Adrenal gland (tissue), 12 donors: ENCODE measurements around the gene ADAMTS20. TPM values are rescaled to one million over a fixed set of nuclear protein-coding genes. Genes with fewer than 3 reads are reported as not detected.
A peak's percentile ranks its signal among the peaks of the same experiment; 100 is the strongest.

Experiments used
- DNase-seq, 7 donors: peaks; one replicate each; pipeline ENCODE4 v3.0.0-alpha.2; 2019 to 2020
- H3K27ac ChIP-seq, 5 donors: fragments of 200-600 bp; sonication (generic) in 4 of 5; 1 replicate in 3 of 5; 2 replicates in 2 of 5; pipeline versions ENCODE4 v1.5.1 to v1.8.0; 2016 to 2020; ENCODE audit warnings: mild to moderate bottlenecking in 1 of 5
- H3K27me3 ChIP-seq: fragments of 200-600 bp; 2 replicates; pipeline ENCODE4 v1.8.0; 2021
- H3K36me3 ChIP-seq, 2 donors: fragments of 200-600 bp; replicated peaks in 1 of 2; 1 replicate in 1 of 2; 2 replicates in 1 of 2; pipeline versions ENCODE4 v1.5.1 to v1.8.0; 2018 to 2022
- H3K4me1 ChIP-seq, 2 donors: fragments of 200-600 bp; replicated peaks in 1 of 2; 1 replicate in 1 of 2; 2 replicates in 1 of 2; pipeline versions ENCODE4 v1.5.1 to v1.8.0; 2018 to 2021
- H3K4me3 ChIP-seq, 4 donors: fragments of 200-600 bp; sonication (generic) in 3 of 4; one replicate each; pipeline ENCODE4 v1.5.1; 2016 to 2018
- H3K9me3 ChIP-seq, 3 donors: fragments of 200-600 bp; sonication (generic) in 1 of 3; replicated peaks in 1 of 3; 1 replicate in 2 of 3; 2 replicates in 1 of 3; pipeline versions ENCODE4 v1.5.1 to v1.8.0; 2016 to 2021
- CTCF ChIP-seq, 6 experiments: fragments of 450-650 bp in 4 of 6; fragments of 200-600 bp in 2 of 6; sonication (generic) in 1 of 6; IDR thresholded peaks; 1 replicate in 5 of 6; 2 replicates in 1 of 6; pipeline versions ENCODE4 v1.5.1 to v1.8.0; 2016 to 2021; ENCODE audit warnings: antibody characterized with exemption in 6 of 6, mild to moderate bottlenecking in 2 of 6, moderate library complexity in 1 of 6
- POLR2A ChIP-seq, 2 donors: fragments of 450-650 bp; IDR thresholded peaks; one replicate each; pipeline ENCODE4 v1.6.1; 2017; ENCODE audit warnings: antibody characterized with exemption in 2 of 2, mild to moderate bottlenecking in 2 of 2, moderate library complexity in 1 of 2
- WGBS, 4 donors: extraction: QIAGEN DNeasy Blood & Tissue Kit in 2 of 4; methylation state at CpG; one replicate each; pipeline versions ENCODE4 v1.1.5 to v1.1.7; 2013 to 2017; 5-methylcytosine and 5-hydroxymethylcytosine counted together
- intact Hi-C, 2 donors: fragments of 100-400 bp; cut with DNase I; formaldehyde crosslinking; loops; one replicate each; pipeline versions ENCODE4 v1.14.1 to v1.15.0; 2022 to 2023
- polyA plus RNA-seq, 3 donors: library from polyadenylated mRNA; stranded (reverse); fragments of 200-250 nt in 2 of 3; fragments of 350-450 nt in 1 of 3; fragmentation: Illumina TruSeq in 1 of 3; extraction: RNeasy Lipid Tissue Mini Kit (QIAGEN cat#74804) in 1 of 3; gene quantifications; one replicate each; pipeline ENCODE4 v1.2.3, GENCODE V29; 2013 to 2014
- total RNA-seq, 9 donors: library from RNA; depleted of rRNA in 4 of 9; stranded (reverse); fragments of >200 nt in 4 of 9; fragments of 120-200 nt in 1 of 9; fragmentation: NEBNext Ultra II Directional in 1 of 9; extraction: Animal tissue kit (Norgen Biotek cat#: 25700) in 1 of 9; gene quantifications; one replicate each; pipeline versions ENCODE4 v1.1.0 to v1.2.4, GENCODE V29; 2013 to 2023
- donor health status: healthy with polysubstance abuse.
- donor health status: Bipolar disorder and iron deficiency.
- donor health status: DM: yes; HTN: yes; CAD: no.
- donor health status: DM: no; HTN: no; CAD: no.
- donor health status: DM: no; HTN: no; CAD: no.
- donor health status: DM: yes; HTN: yes; CAD: no.

The ADAMTS20 gene
- total and polyA plus RNA-seq, 12 donors, result 0.04 to 0.43 (median 0.28) TPM; not detected in 9

GRCh38 chr12:43462080-43462479 is 89.9 kb downstream of the ADAMTS20 start:
- intact Hi-C loops, result no loop called here
- Histone ChIP-seq H3K4me1 (no peaks in the 10 kb centered on the region), H3K27ac (no peak overlapping the region), H3K9me3 (no peaks in the 10 kb centered on the region), H3K4me3 (no peak overlapping the region), H3K36me3 (no peaks in the 10 kb centered on the region), H3K27me3 (no peaks in the 10 kb centered on the region)
- DNase-seq, result no peak
- 41 to 58% (median 49%) methylated on average over 2 of the region's 2 CpGs for WGBS, 4 donors
- TF ChIP-seq POLR2A (IDR thresholded peaks at IDR 0.05) (no peak), CTCF (IDR thresholded peaks at IDR 0.05) (no peak)

GRCh38 chr12:43459285-43459684 is 92.7 kb downstream of the ADAMTS20 start:
- no peak for DNase-seq
- Histone ChIP-seq H3K9me3 (no peaks in the 10 kb centered on the region), H3K36me3 (no peaks in the 10 kb centered on the region), H3K27ac (no peak overlapping the region), H3K4me1 (no peaks in the 10 kb centered on the region), H3K27me3 (no peaks in the 10 kb centered on the region), H3K4me3 (no peak overlapping the region)
- TF ChIP-seq CTCF (IDR thresholded peaks at IDR 0.05), result no peak
- TF ChIP-seq POLR2A (IDR thresholded peaks at IDR 0.05), result no peak
- intact Hi-C loops, result no loop called here
- 56 to 89% (median 79%) methylated on average over 3 to 4 of the region's 4 CpGs for WGBS, 4 donors

- WGBS, 4 donors, result 65 to 69% (median 68%) methylated on average over 8 of the region's 8 CpGs
These were observed 98.2 kb downstream of the ADAMTS20 start for GRCh38 chr12:43453761-43454160.

GRCh38 chr12:43444940-43445564 is 107.0 kb downstream of the ADAMTS20 start:
- WGBS, 4 donors, result 43 to 57% (median 54%) methylated on average over 3 of the region's 3 CpGs
- Histone ChIP-seq H3K27me3 (no peaks in the 10 kb centered on the region), H3K9me3 (no peaks in the 10 kb centered on the region), H3K4me3 (no peak overlapping the region), H3K27ac (no peak overlapping the region), H3K4me1 (no peaks in the 10 kb centered on the region), H3K36me3 (no peaks in the 10 kb centered on the region)
- DNase-seq, result peak in 6 of 7 donors; percentile 27 to 71 (median 52)
- intact Hi-C loops, result no loop called here
- no peak for TF ChIP-seq POLR2A (IDR thresholded peaks at IDR 0.05)
- peak; percentile 22 to 72 (median 58) for TF ChIP-seq CTCF (IDR thresholded peaks at IDR 0.05)

More at GRCh38 chr12:43453761-43454160, 98.2 kb downstream of the ADAMTS20 start:
- intact Hi-C loops, result no loop called here
- H3K36me3 ChIP-seq, result no peaks in the 10 kb centered on the region
- no peak overlapping the region for H3K27ac ChIP-seq
- H3K4me3 ChIP-seq, result no peak overlapping the region
- H3K9me3 ChIP-seq, result no peaks in the 10 kb centered on the region
- TF ChIP-seq CTCF (IDR thresholded peaks at IDR 0.05) (no peak), POLR2A (IDR thresholded peaks at IDR 0.05) (no peak)
- no peaks in the 10 kb centered on the region for H3K27me3 ChIP-seq
- peak in 1 of 7 donors; percentile 6 for DNase-seq
- H3K4me1 ChIP-seq, result no peaks in the 10 kb centered on the region
